BE2C (cell line): ENCODE results near the gene TSR3. TPM values are rescaled to one million over a fixed set of nuclear protein-coding genes. Genes with fewer than 3 reads are reported as not detected.

Source experiments
- DNase-seq: peaks from one replicate; pipeline ENCODE4 v3.0.0-alpha.2; 2020
- H3K27me3 ChIP-seq: fragments of 250-450 bp; sonication (Bioruptor Pico); 2 replicates; pipeline ENCODE4 v1.5.1; 2020; ENCODE audit warnings: mild to moderate bottlenecking
- H3K36me3 ChIP-seq: fragments of 250-450 bp; sonication (Bioruptor Pico); 2 replicates; pipeline ENCODE4 v1.5.1; 2020; ENCODE audit warnings: mild to moderate bottlenecking
- H3K4me1 ChIP-seq: fragments of 250-450 bp; sonication (Bioruptor Pico); 2 replicates; pipeline ENCODE4 v1.5.1; 2020
- H3K4me3 ChIP-seq: 2 replicates; pipeline ENCODE4 v1.5.1; 2011; ENCODE audit warnings: low read depth, low read length
- H3K9me3 ChIP-seq: fragments of 250-450 bp; sonication (Bioruptor Pico); 2 replicates; pipeline ENCODE4 v1.5.1; 2020
- polyA plus RNA-seq: library from polyadenylated mRNA; unstranded; fragments of >200 nt; gene quantifications from one replicate; pipeline ENCODE4 v1.2.1, GENCODE V29; 2012; ENCODE audit warnings: low read depth, missing spikeins; ENCODE audit not compliant: insufficient read length, insufficient read depth
- TF ChIP-seq, protein P1 (sequence below): IDR thresholded peaks from 2 replicates; pipeline ENCODE4 v1.5.1; 2012; ENCODE audit warnings: mild to moderate bottlenecking, low read depth, low read length

Gene TSR3
- polyA plus RNA-seq = 122 TPM

- TF ChIP-seq, protein P1, sequence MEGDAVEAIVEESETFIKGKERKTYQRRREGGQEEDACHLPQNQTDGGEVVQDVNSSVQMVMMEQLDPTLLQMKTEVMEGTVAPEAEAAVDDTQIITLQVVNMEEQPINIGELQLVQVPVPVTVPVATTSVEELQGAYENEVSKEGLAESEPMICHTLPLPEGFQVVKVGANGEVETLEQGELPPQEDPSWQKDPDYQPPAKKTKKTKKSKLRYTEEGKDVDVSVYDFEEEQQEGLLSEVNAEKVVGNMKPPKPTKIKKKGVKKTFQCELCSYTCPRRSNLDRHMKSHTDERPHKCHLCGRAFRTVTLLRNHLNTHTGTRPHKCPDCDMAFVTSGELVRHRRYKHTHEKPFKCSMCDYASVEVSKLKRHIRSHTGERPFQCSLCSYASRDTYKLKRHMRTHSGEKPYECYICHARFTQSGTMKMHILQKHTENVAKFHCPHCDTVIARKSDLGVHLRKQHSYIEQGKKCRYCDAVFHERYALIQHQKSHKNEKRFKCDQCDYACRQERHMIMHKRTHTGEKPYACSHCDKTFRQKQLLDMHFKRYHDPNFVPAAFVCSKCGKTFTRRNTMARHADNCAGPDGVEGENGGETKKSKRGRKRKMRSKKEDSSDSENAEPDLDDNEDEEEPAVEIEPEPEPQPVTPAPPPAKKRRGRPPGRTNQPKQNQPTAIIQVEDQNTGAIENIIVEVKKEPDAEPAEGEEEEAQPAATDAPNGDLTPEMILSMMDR = no peak
- H3K4me3 ChIP-seq = peak within 1 kb of the TSS; percentile 94
- H3K27me3 ChIP-seq = peaks cover 3% of the 10 kb centered on the region; the same call in 1 of the 2 replicates
- no peaks in the 10 kb centered on the region; the same call in 1 of the 2 replicates for H3K4me1 ChIP-seq
- H3K36me3 ChIP-seq = peaks cover 30% of the 10 kb centered on the region
- DNase-seq = peak; percentile 86
- no peaks in the 10 kb centered on the region for H3K9me3 ChIP-seq
Observed at GRCh38 chr16:1351582-1352362, at the start of gene TSR3, which contains the start of gene GNPTG. Gene TSR3 (minus strand): TSS chr16:1351878. CDS start chr16:1351804, 74 bp downstream. Gene GNPTG (plus strand): TSS chr16:1351931. CDS start chr16:1351966, 35 bp downstream.

GRCh38 chr16:1401061-1401757 lies 49.5 kb upstream of the TSR3 start:
- Histone ChIP-seq H3K9me3 (no peaks in the 10 kb centered on the region), H3K36me3 (peaks cover 2% of the 10 kb centered on the region; the same call in 1 of the 2 replicates), H3K27me3 (no peaks in the 10 kb centered on the region), H3K4me1 (no peaks in the 10 kb centered on the region), H3K4me3 (no peak overlapping the region)
- TF ChIP-seq, protein P1 = no peak
- DNase-seq = no peak

DNA sequence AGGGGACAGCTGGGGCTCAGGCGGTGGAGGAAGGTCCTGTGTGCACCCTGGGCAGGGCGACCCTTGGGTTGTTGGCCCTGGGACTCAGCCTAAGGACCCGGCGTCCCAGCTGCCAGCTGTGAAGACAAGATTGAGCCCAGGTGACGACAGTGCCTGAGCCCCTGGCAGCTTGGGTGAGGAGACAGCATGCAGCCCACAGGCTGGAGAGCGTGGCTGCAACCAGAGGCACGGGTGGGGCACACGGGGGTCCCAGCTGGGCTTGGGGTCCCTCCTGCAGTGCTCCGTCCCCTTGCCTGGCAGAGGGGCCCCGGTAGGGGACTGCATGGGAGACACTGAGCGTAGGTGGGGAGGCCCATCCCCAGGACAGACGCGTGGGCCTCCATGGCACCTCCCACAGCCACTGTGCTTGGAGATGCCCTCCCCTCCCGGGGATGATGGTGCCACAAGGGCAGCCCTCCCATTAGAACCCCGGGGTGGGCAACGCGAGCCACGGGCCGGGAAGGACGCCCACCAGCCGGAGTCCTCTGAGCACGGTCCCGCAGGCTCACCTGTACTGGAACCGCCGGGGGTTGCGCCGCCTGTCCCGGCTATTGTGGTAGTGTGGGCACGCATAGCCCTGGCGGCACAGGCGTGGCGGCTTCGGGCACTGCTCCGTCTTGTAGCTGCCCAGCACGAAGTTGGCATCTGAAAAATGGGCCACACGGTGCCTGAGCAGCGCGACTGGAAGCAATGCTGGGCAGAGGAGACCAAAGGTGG lies 47.3 kb upstream of the TSR3 start:
- DNase-seq = no peak
- Histone ChIP-seq H3K27me3 (no peaks in the 10 kb centered on the region), H3K4me1 (no peaks in the 10 kb centered on the region), H3K9me3 (no peaks in the 10 kb centered on the region), H3K4me3 (no peak overlapping the region), H3K36me3 (peaks cover 2% of the 10 kb centered on the region; the same call in 1 of the 2 replicates)
- TF ChIP-seq, protein P1 = no peak

DNA sequence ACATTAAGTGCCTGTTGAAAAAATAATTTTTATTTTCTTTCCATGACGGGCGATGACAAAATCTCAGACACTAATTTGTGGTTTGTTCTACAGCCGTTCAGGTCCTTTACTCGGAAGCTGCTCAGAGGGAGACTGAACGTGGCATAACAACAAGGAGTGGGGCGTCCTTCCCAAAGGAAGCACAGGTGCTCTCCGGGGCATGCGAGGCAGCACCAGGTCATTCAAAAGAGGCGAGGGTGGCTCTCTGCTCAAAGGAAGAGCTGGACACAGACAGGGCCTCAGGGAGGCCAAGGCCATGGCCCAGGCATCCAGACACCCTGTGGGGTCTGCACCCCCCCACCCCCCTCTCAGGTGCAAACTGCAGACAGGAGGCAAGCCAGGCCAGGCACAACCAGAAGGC lies 46.7 kb upstream of the TSR3 start:
- no peaks in the 10 kb centered on the region for H3K27me3 ChIP-seq
- no peaks in the 10 kb centered on the region for H3K4me1 ChIP-seq
- H3K36me3 ChIP-seq = peaks cover 2% of the 10 kb centered on the region; the same call in 1 of the 2 replicates
- no peak for DNase-seq
- TF ChIP-seq, protein P1 = no peak
- no peak overlapping the region for H3K4me3 ChIP-seq
- H3K9me3 ChIP-seq = no peaks in the 10 kb centered on the region

DNA sequence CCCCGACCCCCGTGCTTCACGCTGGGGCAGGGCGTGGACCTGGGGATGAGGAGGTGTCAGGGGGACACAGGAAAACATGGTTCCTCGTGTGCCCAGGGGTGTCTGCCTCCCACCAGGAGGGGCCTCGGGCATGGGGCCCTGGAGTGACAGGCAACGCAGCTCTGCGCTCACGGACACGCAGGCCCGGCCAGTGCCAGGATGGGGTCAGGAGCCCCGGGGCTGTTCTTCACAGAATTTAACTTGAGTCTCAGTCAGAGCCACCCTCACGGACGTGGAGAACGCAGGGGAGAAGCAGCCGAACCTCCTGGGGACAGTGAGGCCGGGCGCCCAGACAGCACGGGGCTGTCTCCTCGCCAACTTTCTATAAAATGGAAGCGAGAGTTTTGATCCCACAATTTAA lies 46.1 kb upstream of the TSR3 start:
- peaks cover 2% of the 10 kb centered on the region; the same call in 1 of the 2 replicates for H3K36me3 ChIP-seq
- H3K9me3 ChIP-seq = no peaks in the 10 kb centered on the region
- no peak overlapping the region for H3K4me3 ChIP-seq
- H3K27me3 ChIP-seq = no peaks in the 10 kb centered on the region
- no peak for DNase-seq
- no peaks in the 10 kb centered on the region for H3K4me1 ChIP-seq
- TF ChIP-seq, protein P1 = no peak
